Cardiac septum (tissue), 1 donor: Measurements from ENCODE around the gene FAT1. TPM values are rescaled to one million over a fixed set of nuclear protein-coding genes. Genes with fewer than 3 reads are reported as not detected.

Experiments
- DNase-seq: peaks from one replicate; pipeline ENCODE4 v3.0.0-alpha.2; 2020; ENCODE audit warnings: low spot score
- intact Hi-C: fragments of 100-400 bp; cut with DNase I; formaldehyde crosslinking; loops from one replicate; pipeline ENCODE4 v1.14.0; 2022
- total RNA-seq: library from RNA; stranded (reverse); fragmentation: NEBNext Ultra II Directional; extraction: Animal tissue kit (Norgen Biotek cat#: 25700); gene quantifications from one replicate; pipeline ENCODE4 v1.2.1, GENCODE V29; 2021
- donor health status: DM: no; HTN: no; CAD: no.

Gene FAT1
- total RNA-seq, 1 donor from 2014 or later, result 90.7 TPM

DNA sequence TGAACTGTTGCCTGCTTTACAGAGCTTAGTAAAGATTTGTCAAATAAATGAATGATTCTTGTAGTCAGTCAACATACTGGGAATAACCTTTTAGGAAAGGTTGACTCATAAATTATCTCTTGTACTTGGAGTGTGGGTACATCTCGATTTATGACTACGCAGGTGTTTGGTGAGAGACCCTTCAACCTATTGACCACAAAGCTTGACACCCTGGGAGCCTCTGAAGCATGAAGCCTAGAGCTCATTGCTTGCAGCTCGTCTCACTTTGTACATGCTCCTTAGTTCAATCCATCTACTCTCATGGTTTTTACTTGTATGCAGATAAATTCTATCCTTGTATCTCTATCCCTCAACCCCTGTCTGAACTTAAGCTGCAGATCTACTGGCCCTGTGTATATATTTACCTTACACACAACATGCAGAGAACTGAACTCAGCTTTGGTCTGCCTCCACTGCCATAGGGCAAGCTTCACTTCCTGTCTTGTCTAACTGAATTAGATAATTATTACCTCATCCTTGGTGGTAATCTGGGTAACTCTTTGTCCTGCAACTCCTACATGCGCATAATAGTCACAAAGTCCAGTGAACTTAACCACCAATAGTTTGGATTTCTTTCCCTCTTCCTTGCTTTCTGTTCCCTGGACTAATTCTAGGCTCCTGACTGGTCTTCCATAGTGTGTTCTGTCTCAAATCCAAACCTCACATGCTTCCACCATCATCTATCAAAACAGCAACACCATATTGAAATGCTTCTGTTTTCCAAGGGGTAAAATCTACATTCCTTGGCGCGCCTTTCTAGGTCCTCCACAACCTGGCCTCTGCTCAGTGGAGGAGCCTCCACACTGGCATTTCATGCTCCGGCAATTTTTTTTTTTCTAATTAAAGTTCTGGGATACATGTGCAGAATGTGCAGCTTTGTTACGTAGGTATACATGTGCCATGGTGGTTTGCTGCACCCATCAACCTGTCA is 32.2 kb upstream of the FAT1 start:
- intact Hi-C loops, result no loop called here
- no peak for DNase-seq

DNA sequence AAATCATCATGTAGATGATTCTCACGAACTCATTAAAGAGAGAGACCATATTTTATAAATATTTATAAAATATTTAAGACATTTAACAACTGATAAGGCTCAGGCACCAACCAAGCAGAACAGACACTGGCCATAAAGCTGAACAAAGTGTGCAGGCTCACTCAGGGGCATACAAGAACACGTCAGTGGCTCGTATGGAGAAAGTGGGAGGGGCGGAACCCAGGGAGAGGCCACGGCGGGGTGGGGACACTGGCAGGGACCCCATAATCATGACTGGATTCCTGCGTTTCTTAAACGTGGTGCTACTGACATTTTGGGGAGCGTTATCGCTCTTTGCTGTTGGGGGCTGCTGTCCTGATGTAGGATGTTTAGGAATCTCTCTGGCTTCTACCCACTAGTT is 31.3 kb upstream of the FAT1 start:
- no peak for DNase-seq
- intact Hi-C loops, result no loop called here

DNA sequence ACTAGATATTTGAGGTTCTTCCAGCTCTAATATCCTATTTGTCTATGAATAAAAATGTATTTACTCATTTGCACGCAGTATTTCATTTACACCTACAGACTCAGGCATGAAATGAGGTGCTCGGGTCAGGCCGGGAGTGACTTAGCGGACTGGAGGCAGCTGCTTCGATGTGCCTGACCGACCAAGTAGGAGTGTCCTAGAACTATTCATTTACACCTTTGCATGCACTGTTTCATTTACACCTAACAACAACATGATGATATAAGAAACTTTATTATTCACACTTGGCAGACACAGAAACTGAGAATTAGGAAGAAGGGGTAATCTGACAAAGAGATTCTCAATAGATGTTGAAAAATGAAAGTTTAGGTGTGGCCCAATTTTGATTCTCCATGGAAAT is 28.7 kb upstream of the FAT1 start:
- no peak for DNase-seq
- intact Hi-C loops, result no loop called here

DNA sequence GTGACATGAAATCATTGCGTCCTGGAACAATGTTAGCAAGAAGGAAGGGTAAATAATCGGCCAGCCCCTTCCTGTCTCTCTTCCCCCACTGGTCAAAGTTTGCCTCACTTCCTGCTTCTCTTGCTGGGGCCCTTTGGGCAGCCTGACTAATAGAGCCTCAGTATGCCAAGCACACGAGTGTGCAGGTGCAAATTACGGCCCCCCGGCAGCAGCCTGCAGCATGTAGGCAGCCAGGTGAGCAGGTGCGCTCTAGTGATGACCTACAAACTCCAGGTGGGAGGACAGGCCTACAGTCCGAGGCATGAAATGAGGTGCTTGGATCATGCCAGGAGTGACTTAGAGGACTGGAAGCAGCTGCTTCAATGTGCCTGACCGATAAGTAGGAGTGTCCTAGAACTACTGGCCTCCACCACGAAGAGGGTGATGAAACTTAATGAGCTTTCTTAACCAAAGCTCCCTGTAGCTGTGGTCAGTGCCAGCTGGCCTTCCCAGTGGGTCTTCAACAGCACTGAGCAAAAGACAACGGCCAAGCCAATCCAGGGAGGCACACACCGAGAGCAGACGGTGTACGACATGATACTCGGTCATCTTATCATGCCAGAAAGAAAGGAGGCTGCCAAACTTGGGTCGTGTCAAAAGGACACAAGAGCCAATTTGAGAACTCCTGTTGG is 26.1 kb upstream of the FAT1 start:
- intact Hi-C loops, result no loop called here
- DNase-seq, result no peak

DNA sequence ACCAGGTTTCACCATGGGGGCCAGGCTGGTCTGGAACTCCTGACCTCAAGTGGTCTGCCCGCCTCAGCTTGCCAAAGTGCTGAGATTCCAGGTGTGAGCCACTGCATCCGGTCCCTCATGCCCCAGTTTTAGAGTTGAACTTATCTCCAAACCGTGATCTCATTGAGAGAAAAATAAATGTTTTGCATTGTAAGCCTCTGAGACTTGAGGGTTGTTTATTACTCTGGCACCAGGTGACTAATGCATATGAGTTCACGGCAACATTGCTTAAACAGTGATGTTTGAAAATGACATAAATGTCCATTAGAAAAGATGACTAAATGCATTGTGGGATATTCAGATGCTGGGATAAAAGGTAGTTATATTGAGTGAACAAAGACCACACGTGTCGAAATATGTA is 22.9 kb upstream of the FAT1 start:
- intact Hi-C loops, result no loop called here
- no peak for DNase-seq

DNA sequence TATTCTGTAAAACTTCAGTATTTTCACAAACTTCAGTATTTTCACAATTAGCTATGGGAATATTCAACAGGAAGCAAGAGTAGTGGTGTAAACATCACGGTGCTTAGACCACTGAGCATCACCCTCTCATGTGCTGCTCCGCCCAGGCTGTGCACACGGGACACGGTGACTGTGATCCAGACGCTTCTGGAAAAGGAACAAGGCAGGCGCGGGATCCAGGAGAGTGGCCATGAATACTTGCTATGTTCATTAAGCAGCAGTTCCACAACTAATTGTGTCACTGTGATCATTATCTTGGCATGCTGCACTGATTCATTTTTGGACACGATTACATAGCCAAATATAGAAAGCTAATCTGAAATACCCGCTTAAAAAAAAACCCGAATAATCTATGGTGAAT is 19.6 kb upstream of the FAT1 start:
- DNase-seq, result no peak
- intact Hi-C loops, result no loop called here

DNA sequence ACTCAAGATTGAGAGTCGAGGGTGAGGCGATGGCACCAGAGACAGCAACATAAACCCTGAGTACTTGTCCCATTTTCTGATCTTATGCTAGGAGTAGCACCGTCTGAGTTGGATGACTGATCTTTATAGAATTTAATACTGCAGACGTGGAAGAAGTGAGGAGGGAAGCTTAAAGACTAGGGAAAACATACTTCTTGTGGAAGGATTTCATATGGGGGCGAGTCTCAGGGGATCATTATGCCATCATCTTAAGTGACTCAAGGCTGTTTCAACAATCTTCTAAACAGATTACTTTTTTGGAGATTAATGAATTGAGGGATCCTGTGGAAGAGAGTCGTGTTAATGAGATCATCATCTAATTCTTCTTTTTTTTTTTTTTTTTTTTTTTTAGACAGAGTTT is 17.2 kb upstream of the FAT1 start:
- intact Hi-C loops, result no loop called here
- no peak for DNase-seq

DNA sequence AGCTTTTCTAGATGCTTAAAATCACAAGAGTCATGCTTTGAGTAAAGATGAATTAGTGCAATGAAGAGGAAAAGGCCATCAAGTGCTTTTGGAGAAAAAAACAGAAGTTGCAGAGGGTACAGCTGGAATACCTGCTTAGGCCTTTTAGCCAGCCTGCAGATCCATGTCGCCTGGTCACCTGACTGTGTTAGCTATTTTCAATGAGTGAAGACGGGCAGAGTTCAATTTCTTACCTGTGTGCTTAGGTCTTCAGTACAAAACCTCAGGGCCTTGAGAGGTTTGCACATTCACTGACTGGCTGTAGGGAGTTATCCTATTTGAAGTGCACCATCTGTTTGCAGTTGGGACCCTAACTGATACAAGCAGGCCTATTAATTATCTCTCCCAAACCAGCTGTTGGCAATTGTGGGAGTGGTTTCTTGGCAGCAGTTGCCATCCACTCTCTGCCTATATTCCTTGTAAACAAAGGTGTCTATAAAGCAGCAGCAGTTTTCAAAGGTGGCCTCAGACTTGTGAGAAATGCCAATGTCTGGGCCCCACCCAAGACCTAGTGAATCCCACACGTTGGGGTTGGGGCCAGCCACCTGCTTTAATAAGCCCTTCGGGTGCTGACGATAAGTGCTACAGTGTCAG is 16.3 kb upstream of the FAT1 start:
- intact Hi-C loops, result no loop called here
- no peak for DNase-seq

DNA sequence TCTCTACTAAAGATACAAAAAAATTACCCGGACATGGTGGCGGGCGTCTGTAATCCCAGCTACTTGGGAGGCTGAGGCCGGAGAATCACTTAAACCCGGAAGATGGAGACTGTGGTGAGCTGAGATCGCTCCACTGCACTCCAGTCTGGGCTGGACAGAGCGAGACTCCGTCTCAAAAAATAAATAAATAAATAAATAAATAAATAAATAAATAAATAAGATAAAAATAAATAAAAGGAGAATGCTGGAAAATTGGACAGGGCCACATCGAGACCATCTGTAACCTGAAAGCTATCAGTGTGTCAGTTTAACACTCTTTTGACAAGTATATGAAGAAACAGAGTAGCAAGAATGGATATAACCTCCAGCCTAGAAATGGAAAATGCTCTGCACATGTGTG is 15.7 kb upstream of the FAT1 start:
- no peak for DNase-seq
- intact Hi-C loops, result no loop called here

DNA sequence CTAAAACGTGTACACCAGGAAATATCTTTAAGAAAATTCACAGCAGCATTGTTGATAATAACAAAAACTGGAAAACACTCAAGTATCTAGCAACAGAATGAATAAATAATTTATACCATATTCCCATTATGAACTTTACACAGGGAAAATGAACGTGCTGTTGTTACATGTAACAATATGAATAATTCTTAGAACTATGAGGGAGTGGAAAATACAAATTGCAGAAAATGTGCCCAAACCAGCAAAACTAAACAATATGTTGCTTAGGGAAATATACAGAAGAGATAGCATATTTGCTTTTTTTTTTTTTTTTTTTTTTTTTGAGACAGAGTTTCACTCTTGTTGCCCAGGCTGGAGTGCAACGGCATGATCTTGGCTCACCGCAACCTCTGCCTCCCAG is 14.8 kb upstream of the FAT1 start:
- intact Hi-C loops, result no loop called here
- no peak for DNase-seq

DNA sequence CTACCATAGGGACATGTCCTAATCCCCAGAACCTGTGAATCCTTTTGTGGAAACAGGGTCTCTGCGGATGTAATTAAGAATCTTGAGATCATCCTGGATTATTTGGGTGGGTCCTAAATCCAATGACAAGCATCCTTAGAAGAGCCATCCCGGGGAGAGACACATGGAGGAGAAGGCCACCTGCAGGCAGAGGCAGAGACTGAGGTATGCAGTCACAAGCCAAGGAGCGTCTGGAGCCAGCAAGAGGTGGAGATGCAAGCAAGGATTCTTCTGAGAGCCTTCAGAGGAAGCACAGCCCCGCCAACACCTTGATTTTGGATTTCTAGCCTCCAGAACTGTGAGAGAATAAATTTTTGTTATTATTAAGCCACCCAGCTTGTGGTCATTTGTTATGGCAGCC is 13.8 kb upstream of the FAT1 start:
- DNase-seq, result no peak
- intact Hi-C loops, result no loop called here

DNA sequence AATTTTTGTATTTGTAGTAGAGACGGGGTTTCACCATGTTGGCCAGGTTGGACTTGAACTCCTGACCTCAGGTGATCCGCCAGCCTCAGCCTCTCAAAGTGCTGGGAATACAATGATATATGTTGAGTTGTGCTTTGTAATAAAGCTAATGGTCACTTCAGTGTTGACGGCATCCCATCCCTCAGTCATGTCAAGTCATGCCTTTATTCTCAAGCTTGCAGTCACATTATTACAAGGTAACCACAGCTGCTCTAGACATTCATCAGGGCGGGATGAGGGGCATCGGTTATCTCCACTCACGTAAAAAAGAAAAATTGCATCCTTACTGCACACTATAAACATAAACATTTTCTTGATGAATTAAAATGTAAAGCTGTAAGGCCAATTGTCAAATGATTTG is 12.8 kb upstream of the FAT1 start:
- intact Hi-C loops, result no loop called here
- no peak for DNase-seq

DNA sequence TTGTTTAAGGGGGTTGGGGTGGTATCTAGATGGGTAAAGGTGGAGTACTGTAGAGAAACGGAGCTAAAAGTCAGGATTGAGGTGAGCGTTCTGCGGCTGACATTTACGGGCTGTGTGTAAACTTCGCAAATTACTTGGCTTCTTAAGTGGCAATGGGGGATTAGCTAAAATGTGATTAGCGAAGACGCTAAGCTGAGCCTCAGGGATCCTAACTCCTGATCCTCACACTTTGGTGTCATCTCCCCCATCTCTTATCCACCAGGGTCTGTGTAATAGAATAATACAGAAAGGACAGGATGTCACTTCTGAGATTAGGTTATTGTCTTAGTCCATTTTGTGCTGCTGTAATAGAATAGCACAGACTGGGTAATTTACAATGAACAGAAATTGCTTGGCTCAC is 10.6 kb upstream of the FAT1 start:
- no peak for DNase-seq
- intact Hi-C loops, result no loop called here

DNA sequence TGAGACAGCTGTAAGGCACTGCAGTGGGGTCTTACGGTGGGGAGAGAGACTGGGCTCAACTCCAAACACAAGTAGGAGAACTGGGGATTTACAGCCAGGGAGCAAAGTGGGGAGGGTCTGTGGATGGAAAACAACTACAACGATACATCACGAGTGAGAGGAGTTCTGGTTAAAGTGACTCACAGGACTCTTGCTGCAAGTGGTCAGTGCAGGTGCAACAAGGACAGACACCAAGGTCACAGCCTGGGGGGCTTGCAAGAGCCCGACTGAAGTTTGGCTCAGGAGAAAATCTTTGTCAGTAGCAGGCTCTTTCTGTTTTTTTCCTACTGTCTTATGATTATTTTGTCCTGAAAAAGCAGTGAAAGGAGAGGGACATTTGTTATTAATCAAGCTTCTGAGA is 10.1 kb upstream of the FAT1 start:
- intact Hi-C loops, result no loop called here
- DNase-seq, result no peak

DNA sequence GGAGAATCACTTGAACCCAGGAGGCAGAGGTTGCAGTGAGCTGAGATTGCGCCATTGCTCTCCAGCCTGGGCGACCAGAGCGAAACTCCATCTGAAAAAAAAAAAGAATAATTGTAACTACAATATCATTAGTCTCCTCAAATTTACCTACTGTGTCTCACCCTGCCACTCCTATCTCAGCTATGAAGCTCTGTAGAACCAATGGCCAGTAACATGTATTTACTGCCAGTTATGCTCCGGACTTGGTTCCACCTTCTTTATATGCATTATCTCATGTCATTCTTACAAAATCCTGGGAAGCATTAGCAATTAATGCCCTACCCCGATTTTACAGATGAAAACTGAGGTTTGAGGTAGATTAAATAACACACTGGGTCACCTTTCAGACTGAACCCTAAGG is 7.0 kb upstream of the FAT1 start:
- intact Hi-C loops, result no loop called here

DNA sequence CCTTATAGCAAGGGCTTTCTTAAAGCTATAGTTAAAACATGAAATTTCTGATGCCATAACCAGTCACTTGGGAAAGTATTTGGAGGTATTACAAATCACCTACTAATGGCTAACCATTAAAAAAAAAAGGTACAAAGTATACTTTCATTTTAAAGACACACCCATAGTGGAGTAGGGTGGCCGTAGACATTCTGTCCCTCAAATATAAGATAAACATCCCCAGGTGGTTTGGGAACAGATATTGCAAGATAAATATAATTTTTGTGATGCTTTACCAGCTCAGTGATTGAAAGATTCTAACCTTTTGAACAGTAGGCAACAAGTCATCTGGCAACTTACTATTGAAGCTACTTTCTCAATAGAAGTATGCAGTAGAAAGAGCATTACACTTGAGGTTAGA is 6.2 kb upstream of the FAT1 start:
- intact Hi-C loops, result loop anchor here (5.0 kb wide), 3 partner anchors 217 to 877 kb away; no protein-coding TSS in a partner anchor
- no peak for DNase-seq

More for the DNA sequence above, 7.0 kb upstream of the FAT1 start:
- DNase-seq, result no peak

DNA sequence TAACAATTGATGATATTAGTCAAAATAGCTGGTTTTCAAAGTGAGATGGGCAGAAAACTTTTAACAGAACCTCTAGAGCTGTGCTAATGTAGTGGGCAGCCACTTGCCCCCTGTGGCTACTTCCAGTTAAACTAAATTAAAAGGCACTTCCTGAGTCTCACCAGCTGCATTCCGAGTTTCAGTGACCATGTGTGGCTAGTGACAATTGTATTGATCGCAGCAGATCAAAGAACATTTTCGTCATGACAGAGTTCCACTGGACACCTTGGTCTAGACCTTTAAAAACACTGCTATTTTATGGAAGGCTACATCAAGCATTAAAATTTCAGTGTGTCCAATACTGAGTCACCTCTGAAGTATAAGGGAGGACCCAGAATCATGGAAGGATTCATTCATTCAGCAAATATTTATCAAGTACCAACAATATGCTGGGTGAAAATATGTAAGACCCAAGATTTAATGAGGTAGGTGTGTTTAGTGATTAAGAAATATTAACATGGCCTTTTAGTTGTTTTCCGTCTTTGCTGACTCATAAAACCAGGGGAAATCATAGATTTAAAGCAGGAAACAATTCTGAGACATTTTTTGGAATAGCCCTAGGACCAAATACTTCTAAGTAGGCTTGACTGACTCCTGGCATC is 5.1 kb upstream of the FAT1 start:
- DNase-seq, result no peak
- intact Hi-C loops, result loop anchor here (5.0 kb wide), 3 partner anchors 219 to 879 kb away; no protein-coding TSS in a partner anchor

DNA sequence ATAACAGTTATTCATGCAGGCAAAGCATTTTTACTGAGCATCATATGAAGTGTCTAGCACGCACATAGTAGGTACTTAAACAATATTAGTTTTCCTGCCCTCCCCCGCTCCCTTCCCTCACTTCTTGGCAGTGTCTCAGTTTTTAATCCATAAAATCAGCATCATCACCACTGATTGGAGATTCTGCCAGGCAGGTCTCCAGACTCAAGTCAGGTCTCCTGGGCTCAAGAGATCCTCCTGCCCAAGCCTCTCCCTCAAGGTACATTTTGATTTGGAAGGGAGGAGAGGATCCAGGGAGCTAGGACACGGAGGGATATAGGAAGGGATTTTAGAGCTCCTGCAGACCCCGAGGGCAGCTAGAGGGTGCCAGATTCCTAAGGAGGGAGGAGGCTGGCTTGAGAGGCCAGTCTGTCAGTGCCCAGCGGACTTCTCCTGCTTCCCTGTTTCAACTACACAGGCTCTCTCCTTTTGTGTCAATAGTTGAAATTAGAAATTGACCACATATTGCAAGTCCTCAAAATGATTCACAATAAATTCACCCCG is 4.4 kb upstream of the FAT1 start:
- no peak for DNase-seq
- intact Hi-C loops, result loop anchor here (5.0 kb wide), 3 partner anchors 219 to 879 kb away; no protein-coding TSS in a partner anchor

DNA sequence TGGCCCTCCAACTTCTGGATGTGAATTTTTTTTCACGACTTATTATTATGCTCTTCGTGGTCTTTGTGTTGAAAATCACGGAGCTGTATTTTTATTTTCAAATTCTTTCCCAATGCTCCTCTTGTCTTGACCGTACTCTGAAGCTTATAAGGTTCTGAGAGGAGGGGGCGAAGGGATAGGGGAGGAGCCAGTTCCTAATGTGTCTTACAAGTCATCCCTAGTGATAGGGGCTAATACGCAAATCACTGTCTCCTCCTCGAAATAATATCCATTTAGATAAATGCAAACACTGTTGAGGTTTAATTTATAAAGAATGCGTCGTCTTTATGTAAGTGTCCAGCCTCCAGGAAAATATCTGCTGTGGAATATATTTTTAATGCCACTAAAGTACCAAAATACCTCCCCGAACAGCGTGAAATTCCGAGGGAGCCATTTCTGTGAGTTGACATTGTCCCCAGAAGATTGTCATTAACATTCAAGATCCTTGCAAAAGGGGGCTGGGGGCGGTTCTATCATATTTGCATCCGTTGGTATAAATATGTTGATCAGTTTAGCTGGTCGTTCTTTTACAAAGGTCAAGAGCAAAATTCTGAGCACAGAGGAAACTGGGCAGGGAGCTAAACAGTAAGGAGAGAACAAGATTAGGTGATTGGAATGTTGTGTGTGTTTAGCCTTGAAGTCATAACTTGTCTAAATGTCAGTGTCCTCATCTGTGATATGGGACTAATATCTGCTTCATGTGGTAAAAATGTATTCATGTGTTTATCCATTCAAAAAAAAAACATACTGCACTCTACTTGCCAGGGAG is 3.7 kb upstream of the FAT1 start:
- no peak for DNase-seq
- intact Hi-C loops, result loop anchor here (5.0 kb wide), 3 partner anchors 220 to 880 kb away; no protein-coding TSS in a partner anchor
